H1 (cell line): Measurements from ENCODE around the gene VOPP1. TPM values are rescaled to one million over a fixed set of nuclear protein-coding genes. Genes with fewer than 3 reads are reported as not detected.

ENCODE experiments used
- CREB1 ChIP-seq: IDR thresholded peaks from 2 replicates; pipeline ENCODE4 v1.6.1; 2012; ENCODE audit warnings: inconsistent platforms
- EZH2 ChIP-seq: fragments of 200-600 bp; sonication (generic); IDR thresholded peaks from 2 replicates; pipeline ENCODE4 v1.7.1; 2012; ENCODE audit warnings: low read depth, mild to moderate bottlenecking, moderate library complexity, low read length, inconsistent platforms; ENCODE audit not compliant: severe bottlenecking
- FOSL1 ChIP-seq: IDR thresholded peaks from 2 replicates; pipeline ENCODE4 v1.6.1; 2011; ENCODE audit warnings: mild to moderate bottlenecking, low read depth, low read length, moderate library complexity; ENCODE audit not compliant: insufficient read depth
- KDM5A ChIP-seq: fragments of 200-600 bp; IDR thresholded peaks from 2 replicates; pipeline ENCODE4 v1.7.1; 2012; ENCODE audit warnings: mild to moderate bottlenecking, low read length, inconsistent platforms, mixed read lengths
- SAP30 ChIP-seq: fragments of 300-600 bp; sonication (generic); IDR thresholded peaks from 2 replicates; pipeline ENCODE4 v1.7.1; 2012; ENCODE audit warnings: low read length, moderate library complexity, mild to moderate bottlenecking, inconsistent platforms; ENCODE audit not compliant: insufficient read depth, insufficient replicate concordance
- SIRT6 ChIP-seq: IDR thresholded peaks from one replicate; pipeline ENCODE4 v1.7.1; 2012; ENCODE audit warnings: low read length, inconsistent platforms
- polyA plus RNA-seq, 7 experiments: library from polyadenylated mRNA; depleted of rRNA in 3 of 7; stranded (reverse) in 5 of 7; unstranded in 2 of 7; fragments of >200 nt in 5 of 7; fragments of 200-250 nt in 2 of 7; gene quantifications; 1 replicate in 5 of 7; 2 replicates in 1 of 7; 4 replicates in 1 of 7; pipeline versions ENCODE4 v1.2.1 to v1.2.3, GENCODE V29; 2011 to 2013; ENCODE audit warnings: missing spikeins in 2 of 7, mixed read lengths in 2 of 7
- total RNA-seq: library from RNA; stranded (reverse); fragmentation: NEBNext Ultra II Directional; extraction: Animal tissue kit (Norgen Biotek cat#: 25700); gene quantifications from 2 replicates; pipeline ENCODE4 v1.2.1, GENCODE V29; 2021

VOPP1 gene
- total and polyA plus RNA-seq, 2 of the 8 experiments (the other 6 are each of a cell fraction or from before 2014, with no cell fraction given) = 44.7 to 83.0 TPM

DNA sequence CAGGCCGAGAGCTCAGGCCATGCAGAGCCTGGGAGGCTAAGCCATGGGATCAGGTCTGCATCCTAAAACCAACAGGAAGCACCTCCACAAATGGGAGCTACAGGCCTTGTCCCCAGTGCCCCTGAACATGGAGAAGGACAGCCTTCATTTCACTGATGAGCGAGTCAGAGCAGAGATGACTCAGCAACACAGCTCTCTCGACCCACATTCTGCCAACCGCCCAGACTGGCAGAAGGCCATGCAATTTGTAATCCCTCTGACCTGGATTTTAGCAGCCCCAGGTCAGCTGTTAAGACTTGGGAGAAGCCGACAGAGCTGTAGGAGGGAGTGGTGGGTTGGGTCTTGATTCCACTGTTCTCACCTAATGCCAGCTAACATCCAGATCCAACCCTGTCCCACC, 25.5 kb downstream of the VOPP1 start (continued):
- no peak for TF ChIP-seq SAP30
- TF ChIP-seq EZH2 = no peak
- no peak for TF ChIP-seq FOSL1
- no peak for TF ChIP-seq SIRT6
- no peak for TF ChIP-seq KDM5A
- TF ChIP-seq CREB1 = no peak
